Ectodermal cell (in vitro differentiated cells): ENCODE data around the gene PADI2.

Experiments
- H3K27ac ChIP-seq: 2 replicates; pipeline ENCODE4 v1.7.0; 2013; ENCODE audit warnings: mild to moderate bottlenecking, low read depth, low read length; ENCODE audit not compliant: insufficient read depth, poor library complexity, severe bottlenecking
- H3K27me3 ChIP-seq: 2 replicates; pipeline ENCODE4 v1.7.0; 2013; ENCODE audit warnings: mild to moderate bottlenecking, low read length; ENCODE audit not compliant: insufficient read depth, control insufficient read depth, poor library complexity, severe bottlenecking
- H3K36me3 ChIP-seq: one replicate; pipeline ENCODE4 v1.7.0; 2013; ENCODE audit warnings: low read length; ENCODE audit not compliant: control insufficient read depth, insufficient read depth
- H3K4me1 ChIP-seq: one replicate; pipeline ENCODE4 v1.7.0; 2013; ENCODE audit warnings: low read length; ENCODE audit not compliant: control insufficient read depth, insufficient read depth
- H3K4me3 ChIP-seq: 2 replicates; pipeline ENCODE4 v1.7.0; 2013; ENCODE audit warnings: low read depth, low read length, control low read depth; ENCODE audit not compliant: insufficient read depth
- H3K9me3 ChIP-seq: 2 replicates; pipeline ENCODE4 v1.7.0; 2013; ENCODE audit warnings: mild to moderate bottlenecking, low read length, moderate library complexity; ENCODE audit not compliant: control insufficient read depth
- WGBS, 2 experiments: methylation state at CpG; one replicate each; pipeline ENCODE4 v1.1.7; 2013; ENCODE audit warnings: missing lambda C conversion rate in 2 of 2; 5-methylcytosine and 5-hydroxymethylcytosine counted together

PADI2 gene

GRCh38 chr1:17116643-17117042 is 2.6 kb downstream of the PADI2 start:
- WGBS, 2 experiments, result 75 to 78% methylated on average over 1 of the region's 1 CpG
- Histone ChIP-seq H3K4me1 (peaks cover 18% of the 10 kb centered on the region), H3K4me3 (no peak overlapping the region), H3K27ac (no peak overlapping the region), H3K27me3 (peaks cover 41% of the 10 kb centered on the region), H3K36me3 (no peaks in the 10 kb centered on the region), H3K9me3 (no peaks in the 10 kb centered on the region)

DNA sequence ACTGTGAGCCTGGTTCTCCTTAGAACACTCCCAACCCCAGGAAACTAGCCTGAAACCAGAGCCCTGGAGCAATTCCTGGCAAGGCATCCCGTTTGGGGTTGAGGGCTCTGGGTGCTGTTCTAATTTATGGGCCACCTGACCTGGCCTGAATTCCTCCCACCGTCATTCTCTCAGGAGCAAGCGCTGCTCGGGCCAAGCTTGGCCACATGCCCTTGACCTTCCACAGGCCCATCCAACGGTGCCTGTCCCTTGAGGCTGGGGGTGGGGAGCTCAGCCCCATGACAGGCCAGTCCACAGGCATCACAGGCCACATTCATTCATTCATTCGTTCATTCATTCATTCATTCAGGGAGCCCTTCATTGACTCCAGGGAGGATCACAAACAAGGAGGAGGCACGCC is 5.3 kb downstream of the PADI2 start:
- no peak overlapping the region for H3K27ac ChIP-seq
- WGBS, 2 experiments, result 68 to 70% methylated on average over 7 of the region's 7 CpGs
- no peak overlapping the region for H3K4me3 ChIP-seq
- peaks cover 6% of the 10 kb centered on the region for H3K4me1 ChIP-seq
- no peaks in the 10 kb centered on the region for H3K9me3 ChIP-seq
- H3K27me3 ChIP-seq, result peaks cover 31% of the 10 kb centered on the region
- H3K36me3 ChIP-seq, result no peaks in the 10 kb centered on the region

GRCh38 chr1:17112496-17113236 is 6.6 kb downstream of the PADI2 start:
- Histone ChIP-seq H3K27me3 (peaks cover 18% of the 10 kb centered on the region), H3K27ac (no peak overlapping the region), H3K9me3 (no peaks in the 10 kb centered on the region), H3K4me3 (no peak overlapping the region), H3K36me3 (no peaks in the 10 kb centered on the region), H3K4me1 (no peaks in the 10 kb centered on the region)
- 63 to 65% methylated on average over 7 of the region's 7 CpGs for WGBS, 2 experiments

DNA sequence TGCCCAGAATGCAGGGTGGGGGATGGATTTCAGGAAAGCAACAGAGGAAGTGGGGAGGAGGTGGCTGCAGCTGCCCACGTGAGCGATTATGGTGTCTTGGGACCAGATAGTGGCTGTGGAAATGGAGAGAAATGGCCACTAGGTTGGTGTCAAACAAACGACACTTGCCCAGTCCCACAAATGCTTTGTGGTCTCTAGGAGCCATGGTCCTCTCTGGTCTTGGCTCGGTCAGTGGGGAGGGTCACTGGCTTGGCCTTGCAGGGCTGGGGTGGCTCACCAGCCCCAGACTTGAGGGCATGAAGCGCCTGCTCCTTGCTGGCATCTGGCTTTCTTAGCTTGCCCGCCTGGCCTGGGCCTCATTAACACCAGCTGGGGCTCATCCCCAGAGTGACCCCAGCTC is 7.2 kb downstream of the PADI2 start:
- Histone ChIP-seq H3K27me3 (peaks cover 12% of the 10 kb centered on the region), H3K9me3 (no peaks in the 10 kb centered on the region), H3K4me3 (no peak overlapping the region), H3K4me1 (no peaks in the 10 kb centered on the region), H3K27ac (no peak overlapping the region), H3K36me3 (no peaks in the 10 kb centered on the region)
- WGBS, 2 experiments, result 88 to 91% methylated on average over 6 of the region's 6 CpGs

GRCh38 chr1:17110555-17110926 is 8.7 kb downstream of the PADI2 start:
- H3K27ac ChIP-seq, result no peak overlapping the region
- peaks cover 2% of the 10 kb centered on the region for H3K27me3 ChIP-seq
- WGBS, 2 experiments, result 87 to 91% methylated on average over 2 of the region's 2 CpGs
- H3K4me3 ChIP-seq, result no peak overlapping the region
- H3K36me3 ChIP-seq, result no peaks in the 10 kb centered on the region
- H3K9me3 ChIP-seq, result no peaks in the 10 kb centered on the region
- H3K4me1 ChIP-seq, result no peaks in the 10 kb centered on the region

GRCh38 chr1:17109892-17110554 is 9.2 kb downstream of the PADI2 start:
- no peaks in the 10 kb centered on the region for H3K4me1 ChIP-seq
- no peak overlapping the region for H3K27ac ChIP-seq
- WGBS, 2 experiments, result 80 to 82% methylated on average over 5 of the region's 5 CpGs
- no peaks in the 10 kb centered on the region for H3K36me3 ChIP-seq
- no peaks in the 10 kb centered on the region for H3K27me3 ChIP-seq
- H3K4me3 ChIP-seq, result no peak overlapping the region
- H3K9me3 ChIP-seq, result no peaks in the 10 kb centered on the region

DNA sequence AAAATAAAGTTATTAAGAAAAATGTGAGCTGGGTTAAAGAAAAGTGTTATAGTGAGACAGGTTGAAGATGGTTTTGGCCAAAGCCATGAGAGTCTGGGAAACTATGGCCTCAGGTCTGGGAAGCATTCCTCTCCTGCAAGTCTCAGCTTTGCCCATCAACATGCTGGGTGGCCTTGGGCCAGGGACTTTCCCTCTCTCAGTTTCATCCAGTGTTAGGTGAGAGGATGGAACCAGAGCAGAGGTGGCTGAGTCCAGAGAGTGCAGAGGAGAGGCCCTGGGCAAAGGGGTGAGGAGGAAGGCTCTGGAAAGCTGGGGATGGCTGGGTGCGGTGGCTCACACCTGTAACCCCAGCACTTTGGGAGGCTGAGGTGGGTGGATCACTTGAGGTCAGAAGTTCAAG is 10.5 kb downstream of the PADI2 start:
- WGBS, 2 experiments, result 90 to 93% methylated on average over 1 of the region's 1 CpG
- Histone ChIP-seq H3K4me1 (no peaks in the 10 kb centered on the region), H3K4me3 (no peak overlapping the region), H3K36me3 (no peaks in the 10 kb centered on the region), H3K9me3 (no peaks in the 10 kb centered on the region), H3K27me3 (no peaks in the 10 kb centered on the region), H3K27ac (no peak overlapping the region)

GRCh38 chr1:17108360-17108759 is 10.9 kb downstream of the PADI2 start:
- H3K27me3 ChIP-seq, result no peaks in the 10 kb centered on the region
- H3K36me3 ChIP-seq, result no peaks in the 10 kb centered on the region
- no peak overlapping the region for H3K27ac ChIP-seq
- H3K4me1 ChIP-seq, result no peaks in the 10 kb centered on the region
- WGBS, 2 experiments, result 89 to 91% methylated on average over 8 of the region's 8 CpGs
- H3K9me3 ChIP-seq, result no peaks in the 10 kb centered on the region
- H3K4me3 ChIP-seq, result no peak overlapping the region

- Histone ChIP-seq H3K9me3 (no peaks in the 10 kb centered on the region), H3K4me3 (no peak overlapping the region), H3K4me1 (no peaks in the 10 kb centered on the region), H3K36me3 (no peaks in the 10 kb centered on the region), H3K27me3 (no peaks in the 10 kb centered on the region), H3K27ac (no peak overlapping the region)
- WGBS, 2 experiments, result 90 to 95% methylated on average over 17 of the region's 17 CpGs
Observed at GRCh38 chr1:17104782-17105181, 14.5 kb downstream of the PADI2 start.

DNA sequence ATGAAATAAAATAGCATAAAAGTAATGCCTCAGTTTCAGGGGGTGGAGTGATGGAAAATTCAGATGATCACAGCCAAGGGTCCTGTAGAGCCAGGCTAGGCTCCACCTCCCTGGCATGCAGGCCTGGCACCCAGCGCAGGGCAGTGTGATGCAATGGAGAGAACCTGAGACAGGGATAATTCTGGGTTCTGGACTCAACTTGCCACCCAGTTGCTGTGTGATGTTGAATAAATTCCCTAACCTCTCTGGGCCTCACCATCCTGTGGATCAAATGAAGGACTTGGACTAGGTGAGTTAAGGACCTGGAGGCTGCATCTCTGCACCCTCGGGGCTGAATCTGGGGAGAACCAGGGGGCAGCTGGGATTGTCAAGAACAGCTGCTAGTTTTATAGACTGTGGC is 17.0 kb downstream of the PADI2 start:
- Histone ChIP-seq H3K27me3 (no peaks in the 10 kb centered on the region), H3K36me3 (no peaks in the 10 kb centered on the region), H3K4me3 (no peak overlapping the region), H3K4me1 (peaks cover 19% of the 10 kb centered on the region), H3K9me3 (no peaks in the 10 kb centered on the region), H3K27ac (no peak overlapping the region)
- WGBS, 2 experiments, result 87 to 92% methylated on average over 2 of the region's 2 CpGs
